ENCODE measurements around the gene RIN1. TPM values are rescaled to one million over a fixed set of nuclear protein-coding genes. Genes with fewer than 3 reads are reported as not detected.
A peak's percentile ranks its signal among the peaks of the same experiment; 100 is the strongest.

The RIN1 gene
- polyA plus RNA-seq, 1 of the 3 experiments (the other 2 are of a cell fraction), result 16.9 TPM

GRCh38 chr11:66287211-66287888 is 48.9 kb downstream of the RIN1 start:
- DNase-seq, result no peak
- TF ChIP-seq IRF3 (IDR thresholded peaks at IDR 0.05; ENCODE audit: low read depth, low read length) (no peak), USF1 (IDR thresholded peaks at IDR 0.05; ENCODE audit: borderline replicate concordance, low read depth) (no peak), EP300 (IDR thresholded peaks at IDR 0.05; ENCODE audit: borderline replicate concordance in 1 of 2, low read depth in 1 of 2, low read length in 1 of 2) (no peak), MAX (IDR thresholded peaks at IDR 0.05; ENCODE audit: low read depth) (no peak), CHD2 (IDR thresholded peaks at IDR 0.05; ENCODE audit: low read length, partially characterized antibody) (no peak), EZH2phosphoT487 (IDR thresholded peaks at IDR 0.05; ENCODE audit: borderline replicate concordance, low read depth) (no peak), JUND (IDR thresholded peaks at IDR 0.05) (no peak), TEAD4 (IDR thresholded peaks at IDR 0.05; ENCODE audit: borderline replicate concordance, insufficient read depth) (no peak), RXRA (IDR thresholded peaks at IDR 0.05; ENCODE audit: borderline replicate concordance, low read depth) (no peak), NFIC (IDR thresholded peaks at IDR 0.05; ENCODE audit: borderline replicate concordance) (no peak), RFX5 (IDR thresholded peaks at IDR 0.05; ENCODE audit: low read length) (no peak)
- Histone ChIP-seq H3K9me3 (no peaks in the 10 kb centered on the region), H3K4me3 (ENCODE audit: low read depth in 2 of 2, low read length in 1 of 2) (peak overlapping the region; percentile 88 to 90), H4K20me1 (ENCODE audit: insufficient read depth) (peaks cover 12% of the 10 kb centered on the region; the same call in 1 of the 2 replicates), H3F3A (replicated peaks; ENCODE audit: insufficient read depth) (peaks cover 18% of the 10 kb centered on the region), H3K27ac (ENCODE audit: low read depth in 2 of 2, low read length in 1 of 2) (peak overlapping the region in 1 of 2 experiments; percentile 93; a peak in 2 of 4 replicates), H3K4me2 (peak overlapping the region; percentile 99), H3K36me3 (replicated peaks in 1 of 2; ENCODE audit: control insufficient read depth in 1 of 2, insufficient read depth in 2 of 2, low read length in 1 of 2) (peaks cover 0 to 34% of the 10 kb centered on the region in 2 experiments), H2AFZ (ENCODE audit: low read depth) (no peak overlapping the region), H3K4me1 (ENCODE audit: control insufficient read depth in 1 of 2, insufficient read depth in 2 of 2, low read depth in 1 of 2, low read length in 1 of 2) (peaks cover 7 to 39% of the 10 kb centered on the region in 2 experiments; a peak in 2 of 4 replicates), H3K79me2 (ENCODE audit: insufficient read depth) (peaks cover 37% of the 10 kb centered on the region; the same call in 1 of the 2 replicates), H3K9me2 (no peaks in the 10 kb centered on the region), H3K9ac (no peak overlapping the region), H3K27me3 (ENCODE audit: insufficient read depth) (no peaks in the 10 kb centered on the region)
- ChIA-PET CTCF (interaction anchor here (1.0 to 6.2 kb wide), 6 partner anchors 19 to 64 kb away, joined by 3 to 63 read pairs (median 11); partner anchors contain the start of genes RAB1B and RIN1), POLR2A (interaction anchor here (1.1 to 1.8 kb wide), 2 partner anchors 7 to 20 kb away, joined by 3 to 8 read pairs; no protein-coding TSS in a partner anchor)
- 58% methylated on average over 10 of the region's 10 CpGs for WGBS (ENCODE audit: low lambda C conversion rate)

- WGBS (ENCODE audit: low lambda C conversion rate), result 82% methylated on average over 5 of the region's 5 CpGs
- H3F3A ChIP-seq (replicated peaks; ENCODE audit: insufficient read depth), result peaks cover 18% of the 10 kb centered on the region
These were observed 49.5 kb downstream of the RIN1 start for GRCh38 chr11:66286699-66287098.

More at GRCh38 chr11:66286699-66287098, 49.5 kb downstream of the RIN1 start:
- TF ChIP-seq SMC3 (IDR thresholded peaks at IDR 0.05; ENCODE audit: low read depth, low read length) (no peak), EP300 (IDR thresholded peaks at IDR 0.05; ENCODE audit: borderline replicate concordance in 1 of 2, low read depth in 1 of 2, low read length in 1 of 2) (no peak), EZH2phosphoT487 (IDR thresholded peaks at IDR 0.05; ENCODE audit: borderline replicate concordance, low read depth) (no peak), REST (IDR thresholded peaks at IDR 0.05; ENCODE audit: low read depth, low read length) (no peak), RXRA (IDR thresholded peaks at IDR 0.05; ENCODE audit: borderline replicate concordance, low read depth) (no peak), IRF3 (IDR thresholded peaks at IDR 0.05; ENCODE audit: low read depth, low read length) (no peak), TEAD4 (IDR thresholded peaks at IDR 0.05; ENCODE audit: borderline replicate concordance, insufficient read depth) (no peak)
- Histone ChIP-seq H3K4me3 (ENCODE audit: low read depth in 2 of 2, low read length in 1 of 2) (no peak overlapping the region), H3K9me3 (no peaks in the 10 kb centered on the region), H3K36me3 (replicated peaks in 1 of 2; ENCODE audit: control insufficient read depth in 1 of 2, insufficient read depth in 2 of 2, low read length in 1 of 2) (peaks cover 0 to 34% of the 10 kb centered on the region in 2 experiments), H4K20me1 (ENCODE audit: insufficient read depth) (peaks cover 17% of the 10 kb centered on the region), H3K27me3 (ENCODE audit: insufficient read depth) (no peaks in the 10 kb centered on the region), H3K79me2 (ENCODE audit: insufficient read depth) (peaks cover 37% of the 10 kb centered on the region; the same call in 1 of the 2 replicates), H2AFZ (ENCODE audit: low read depth) (no peak overlapping the region), H3K9me2 (no peaks in the 10 kb centered on the region), H3K9ac (no peak overlapping the region), H3K4me1 (ENCODE audit: control insufficient read depth in 1 of 2, insufficient read depth in 2 of 2, low read depth in 1 of 2, low read length in 1 of 2) (peaks cover 7 to 44% of the 10 kb centered on the region in 2 experiments; a peak in 2 of 4 replicates), H3K4me2 (peak overlapping the region; percentile 99), H3K27ac (ENCODE audit: low read depth in 2 of 2, low read length in 1 of 2) (no peak overlapping the region)
- DNase-seq, result no peak
- POLR2A ChIA-PET, result no interaction called here
- CTCF ChIA-PET, result interaction anchor here (0.6 to 6.2 kb wide), 6 partner anchors 18 to 93 kb away, joined by 3 to 63 read pairs (median 6); partner anchors contain the start of gene RAB1B

All from SK-N-SH (cell line).